Skeletal muscle cell (primary cell): ENCODE measurements around the gene MOSPD2.

ENCODE experiments used
- DNase-seq: peaks from one replicate; pipeline ENCODE4 v3.0.0-alpha.2; 2010; ENCODE audit warnings: low read depth
- H3K4me3 ChIP-seq: 2 replicates; pipeline ENCODE4 v1.5.1; 2011; ENCODE audit warnings: low read depth, mild to moderate bottlenecking, control low read depth, low read length, moderate library complexity

The MOSPD2 gene

DNA sequence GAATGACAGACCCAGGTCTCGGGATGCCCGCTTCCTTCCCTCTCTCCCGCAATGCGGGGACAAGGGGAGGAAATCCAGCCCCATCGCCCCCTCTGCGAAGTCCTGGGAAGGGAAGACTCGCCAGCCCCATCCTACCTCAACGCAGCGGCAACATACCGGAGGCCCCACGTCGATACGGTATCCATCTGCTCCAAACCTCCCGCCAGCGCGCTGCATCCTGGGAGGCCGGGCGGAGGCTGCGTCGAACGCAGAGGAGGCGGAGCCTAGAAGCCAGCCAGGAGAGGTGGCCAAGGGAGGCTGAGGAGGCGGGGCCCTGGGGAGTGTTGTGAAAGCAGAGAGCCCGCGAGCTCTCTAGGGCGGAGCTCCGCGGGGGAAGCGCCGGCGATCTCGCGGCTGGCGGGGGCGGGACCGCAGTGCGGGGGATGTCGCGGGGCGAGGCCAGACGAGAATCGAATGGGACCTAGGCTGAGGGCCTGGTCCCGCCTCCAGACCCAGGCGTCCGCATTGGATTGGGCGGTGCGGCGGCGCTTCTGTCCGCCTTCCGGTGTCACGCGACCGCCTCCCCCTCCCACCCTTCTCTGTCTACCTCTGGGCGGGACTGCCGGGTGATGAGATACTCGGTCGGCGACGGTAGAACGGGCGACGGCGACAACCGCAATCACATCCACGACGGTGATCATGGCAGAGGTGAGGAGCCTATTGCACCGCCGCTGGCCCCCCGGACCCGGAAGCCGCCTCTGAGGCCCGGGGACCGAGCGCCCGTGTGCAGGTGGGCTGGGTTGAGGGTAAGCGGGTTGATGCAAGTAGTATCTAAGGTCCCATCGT is at the start of gene MOSPD2, which contains the start of gene FANCB:
Gene MOSPD2 (plus strand): TSS at position 571 of the 825 bp plus-strand sequence. CDS start 108 bp downstream, at position 679.
Gene FANCB (minus strand): TSS at position 219 of the 825 bp plus-strand sequence. CDS start 7,559 bp downstream, outside the sequence.
- H3K4me3 ChIP-seq, result peak within 1 kb of the TSS; percentile 81
- peak; percentile 81 for DNase-seq

GRCh38 chrX:14825851-14826250 is 47.4 kb upstream of the MOSPD2 start:
- H3K4me3 ChIP-seq, result no peak overlapping the region
- DNase-seq, result no peak

GRCh38 chrX:14826319-14826718 is 46.9 kb upstream of the MOSPD2 start:
- no peak overlapping the region for H3K4me3 ChIP-seq

GRCh38 chrX:14829643-14830042 is 43.6 kb upstream of the MOSPD2 start:
- no peak overlapping the region for H3K4me3 ChIP-seq
- DNase-seq, result no peak

More at GRCh38 chrX:14826319-14826718, 46.9 kb upstream of the MOSPD2 start:
- DNase-seq, result no peak

DNA sequence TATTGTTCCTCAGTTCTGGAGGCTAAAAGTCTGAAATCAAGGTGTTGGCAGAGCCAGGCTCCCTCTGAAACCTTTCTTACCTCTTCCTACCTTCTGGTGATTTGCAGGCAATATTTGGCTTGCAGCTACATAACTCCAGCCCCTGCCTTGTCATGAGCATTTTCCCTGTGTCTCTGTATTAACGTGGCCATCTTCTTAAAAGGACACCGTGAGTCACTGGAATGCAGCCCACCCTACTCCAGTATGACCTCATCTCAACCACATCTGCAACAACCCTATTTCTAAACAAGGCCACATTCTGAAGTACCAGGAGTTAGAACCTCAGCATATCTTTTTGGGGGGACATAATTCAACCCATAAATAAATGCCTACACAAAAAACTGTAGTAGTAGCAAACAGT is 41.1 kb upstream of the MOSPD2 start:
- peak; percentile 24 for DNase-seq
- H3K4me3 ChIP-seq, result no peak overlapping the region

DNA sequence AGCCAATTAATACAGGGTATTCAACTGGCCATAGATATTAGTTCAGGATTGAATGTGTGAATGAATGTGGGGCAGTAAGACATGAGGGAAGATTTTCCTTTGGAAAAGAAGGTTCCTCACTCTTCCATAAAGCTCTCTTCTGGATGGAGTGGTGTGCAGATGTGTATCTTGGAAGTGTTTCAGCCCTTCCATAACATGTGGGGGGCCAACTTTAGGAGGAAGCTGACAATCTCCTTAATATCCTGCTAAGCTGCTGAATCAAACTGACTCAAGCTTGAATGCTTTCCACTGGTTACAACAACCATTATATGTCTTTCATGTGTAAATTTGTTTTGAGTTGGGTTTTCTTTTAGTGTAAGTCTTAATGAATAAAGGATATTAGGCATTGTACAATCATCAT is 40.6 kb upstream of the MOSPD2 start:
- no peak overlapping the region for H3K4me3 ChIP-seq
- DNase-seq, result no peak

- DNase-seq, result no peak
Measured at GRCh38 chrX:14837155-14837554, 36.1 kb upstream of the MOSPD2 start.

GRCh38 chrX:14843666-14844065 is 29.6 kb upstream of the MOSPD2 start:
- no peak overlapping the region for H3K4me3 ChIP-seq
- no peak for DNase-seq

More at GRCh38 chrX:14837155-14837554, 36.1 kb upstream of the MOSPD2 start:
- H3K4me3 ChIP-seq, result no peak overlapping the region

- no peak overlapping the region for H3K4me3 ChIP-seq
- no peak for DNase-seq
Measured at GRCh38 chrX:14851526-14851925, 21.7 kb upstream of the MOSPD2 start.

GRCh38 chrX:14864631-14865030 is 8.6 kb upstream of the MOSPD2 start:
- H3K4me3 ChIP-seq, result no peak overlapping the region
- DNase-seq, result peak; percentile 11

DNA sequence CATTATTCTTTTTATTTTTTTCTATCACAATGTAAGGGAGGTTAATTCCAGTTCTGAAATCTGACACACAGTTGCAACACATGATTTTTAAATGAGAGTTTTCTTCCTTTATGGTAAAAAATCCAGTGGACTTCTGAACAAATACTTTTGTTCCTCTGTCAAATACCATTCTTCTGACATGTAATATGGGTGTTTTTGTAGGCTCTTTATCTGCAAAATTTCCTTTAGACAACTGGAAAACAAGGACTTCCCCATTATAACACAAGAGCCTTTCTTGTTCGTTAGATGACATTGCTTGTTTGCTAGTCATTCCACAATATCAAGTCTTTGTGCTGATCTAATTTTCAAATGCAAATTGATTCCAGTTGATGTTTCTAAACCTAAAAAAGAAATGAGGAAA is 8.0 kb upstream of the MOSPD2 start:
- DNase-seq, result no peak
- no peak overlapping the region for H3K4me3 ChIP-seq

GRCh38 chrX:14871767-14872166 is 1.5 kb upstream of the MOSPD2 start:
- no peak overlapping the region for H3K4me3 ChIP-seq
- no peak for DNase-seq

DNA sequence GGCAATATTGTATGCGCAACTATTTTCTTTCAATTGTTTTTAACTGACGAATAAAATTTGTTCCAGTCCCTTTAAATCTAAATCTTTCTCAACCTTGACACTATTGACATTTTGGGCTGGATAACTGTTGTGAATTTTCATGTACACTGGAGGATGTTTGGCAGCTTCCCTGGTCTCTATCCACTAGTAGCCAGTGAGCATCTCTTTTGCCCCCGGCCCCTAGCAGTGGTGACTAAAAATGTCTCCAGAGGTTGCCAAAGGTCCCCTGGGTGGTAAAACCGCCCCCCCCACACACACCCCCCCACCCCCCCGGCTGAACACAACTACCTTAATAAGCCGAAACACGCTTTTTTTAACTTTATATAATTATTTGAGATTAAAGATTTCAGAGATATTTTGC is 866 bp upstream of the MOSPD2 start:
- H3K4me3 ChIP-seq, result peak overlapping the region; percentile 65
- no peak for DNase-seq

GRCh38 chrX:14873676-14874049 is 442 bp downstream of the MOSPD2 start:
- H3K4me3 ChIP-seq, result peak overlapping the region; percentile 81
- DNase-seq, result no peak

GRCh38 chrX:14875624-14876023 is 2.4 kb downstream of the MOSPD2 start:
- DNase-seq, result no peak
- no peak overlapping the region for H3K4me3 ChIP-seq

DNA sequence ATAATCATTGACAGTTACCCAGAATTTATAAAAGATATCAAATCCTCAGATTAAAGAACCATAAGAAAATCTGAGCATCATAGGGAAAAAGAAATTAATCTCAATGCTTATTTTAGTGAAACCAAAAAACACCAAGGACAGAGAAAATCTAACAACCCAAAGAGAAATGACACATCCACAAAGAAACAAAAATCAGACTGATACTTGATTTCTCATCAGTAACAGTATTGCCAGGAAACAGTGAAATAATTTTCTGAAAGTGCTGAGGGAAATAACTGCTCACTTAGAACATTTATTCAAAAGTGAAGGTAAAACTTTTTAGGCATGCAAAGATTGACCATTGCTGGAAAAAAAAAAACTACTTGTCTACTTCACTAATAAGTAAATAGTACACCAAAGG is 10.6 kb downstream of the MOSPD2 start:
- DNase-seq, result no peak
- no peak overlapping the region for H3K4me3 ChIP-seq

DNA sequence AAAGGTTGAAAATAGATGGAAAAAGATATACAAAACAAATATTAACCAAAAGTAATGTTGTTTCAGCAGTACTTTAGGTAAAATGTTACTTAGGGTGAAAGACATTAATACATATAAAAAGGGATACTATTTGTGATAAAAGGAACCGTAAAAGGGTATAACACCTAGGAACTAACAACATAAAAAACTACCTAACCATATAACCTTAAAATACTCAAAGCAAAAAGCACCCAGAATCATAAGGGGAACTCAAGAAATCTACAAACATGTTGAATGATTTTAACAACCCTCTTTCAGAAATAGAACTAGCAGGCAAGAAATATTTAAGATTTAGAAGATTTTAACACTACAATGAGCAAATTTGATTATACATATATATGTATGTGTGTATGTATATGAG is 11.5 kb downstream of the MOSPD2 start:
- no peak overlapping the region for H3K4me3 ChIP-seq
- DNase-seq, result no peak

- no peak for DNase-seq
- H3K4me3 ChIP-seq, result no peak overlapping the region
Measured at GRCh38 chrX:14886252-14886651, 13.0 kb downstream of the MOSPD2 start.

DNA sequence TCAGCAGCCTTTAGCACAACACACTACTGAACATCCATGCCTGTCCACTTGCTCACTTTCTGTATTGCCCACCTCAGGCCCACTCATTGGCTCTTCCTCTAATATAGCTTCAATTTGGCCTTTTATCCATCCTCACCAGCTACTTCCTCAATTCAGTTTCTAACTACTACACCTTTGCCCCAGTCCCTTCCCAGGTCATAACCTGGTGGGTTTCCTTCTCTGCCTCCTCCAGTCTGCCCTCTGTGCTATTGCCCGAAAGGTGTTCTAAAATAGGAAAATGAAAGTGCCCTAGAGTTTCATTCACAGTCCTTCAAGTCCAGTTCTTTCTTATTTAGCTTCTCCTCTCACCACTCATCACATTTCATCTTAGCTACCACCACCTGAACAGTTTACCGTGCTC is 23.1 kb downstream of the MOSPD2 start:
- no peak for DNase-seq
- H3K4me3 ChIP-seq, result no peak overlapping the region

DNA sequence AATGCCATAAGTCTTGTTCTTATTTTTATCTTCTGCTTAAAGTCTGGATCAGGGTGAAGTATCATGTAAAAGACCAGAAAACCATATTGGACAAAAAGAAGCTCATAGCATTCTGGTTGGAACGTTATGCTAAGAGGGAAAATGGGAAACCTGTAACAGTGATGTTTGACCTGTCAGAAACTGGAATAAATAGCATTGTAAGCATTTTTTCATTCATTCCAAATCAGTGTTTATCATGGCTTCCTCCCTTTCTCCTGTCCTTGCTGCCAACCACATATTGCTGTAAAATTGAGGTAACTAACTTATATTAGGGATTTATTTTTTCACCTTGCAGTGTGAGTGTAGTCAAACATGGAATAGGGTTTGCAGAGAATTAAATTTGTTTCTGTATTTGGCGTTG is 23.8 kb downstream of the MOSPD2 start:
- no peak for DNase-seq
- no peak overlapping the region for H3K4me3 ChIP-seq

DNA sequence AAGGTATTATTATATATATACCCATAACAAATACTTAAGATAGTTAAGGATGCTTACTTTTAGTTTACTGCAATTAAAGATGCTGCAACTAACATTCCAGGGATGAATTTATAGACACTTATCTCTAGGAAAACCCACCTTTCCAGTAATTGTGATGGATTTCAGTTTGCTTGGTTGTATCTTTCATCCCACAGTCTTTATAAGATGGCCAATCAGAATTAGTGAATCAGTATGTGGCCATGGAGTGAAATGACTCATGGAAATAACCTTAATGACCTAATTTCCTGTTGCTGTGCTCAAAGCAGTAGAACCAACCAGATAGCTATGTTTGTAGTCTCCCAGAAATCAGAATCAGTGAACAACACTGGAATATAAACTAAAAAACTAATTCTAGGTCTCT is 26.4 kb downstream of the MOSPD2 start:
- H3K4me3 ChIP-seq, result no peak overlapping the region
- no peak for DNase-seq
